K562 (cell line): ENCODE data around the gene GPR4. TPM values are rescaled to one million over a fixed set of nuclear protein-coding genes. Genes with fewer than 3 reads are reported as not detected.

Experiments used
- ARID1B ChIP-seq: fragments of 450-650 bp; IDR thresholded peaks from 2 replicates; pipeline ENCODE4 v1.6.1; 2016; ENCODE audit warnings: antibody characterized with exemption, mild to moderate bottlenecking, inconsistent platforms
- BMI1 ChIP-seq: fragments of 150-350 bp; IDR thresholded peaks from 2 replicates; pipeline ENCODE4 v1.6.1; 2014; ENCODE audit warnings: low read length
- BRD9 ChIP-seq: fragments of 450-650 bp; IDR thresholded peaks from 2 replicates; pipeline ENCODE4 v1.6.1; 2018; ENCODE audit warnings: low read depth; ENCODE audit not compliant: partially characterized antibody
- CREB3L1 ChIP-seq: fragments of 450-650 bp; IDR thresholded peaks from 2 replicates; pipeline ENCODE4 v1.6.1; 2014; ENCODE audit warnings: low read depth, mild to moderate bottlenecking, moderate library complexity, borderline replicate concordance
- ESRRA ChIP-seq: fragments of 450-650 bp; IDR thresholded peaks from 2 replicates; pipeline ENCODE4 v1.6.1; 2014; ENCODE audit warnings: low read depth, mild to moderate bottlenecking, moderate library complexity, borderline replicate concordance
- ETV1 ChIP-seq: fragments of 450-650 bp; conservative IDR thresholded peaks from 2 replicates; pipeline ENCODE4 v1.6.1; 2016; ENCODE audit warnings: missing genetic modification characterization, control low read depth, low read depth, missing compliant biosample characterization
- KDM1A ChIP-seq, 2 experiments: fragments of 450-650 bp; IDR thresholded peaks; 2 replicates each; pipeline ENCODE4 v1.6.1; 2016; ENCODE audit warnings: mild to moderate bottlenecking in 2 of 2
- MLLT1 ChIP-seq, 2 experiments: fragments of 450-650 bp; IDR thresholded peaks; 2 replicates each; pipeline ENCODE4 v1.6.1; 2016
- MNT ChIP-seq, 2 experiments: fragments of 450-650 bp; conservative IDR thresholded peaks; 2 replicates each; pipeline ENCODE4 v1.6.1; 2017; ENCODE audit warnings: mild to moderate bottlenecking in 2 of 2, moderate library complexity in 2 of 2
- NFIC ChIP-seq: fragments of 450-650 bp; IDR thresholded peaks from 2 replicates; pipeline ENCODE4 v1.6.1; 2017; ENCODE audit warnings: mild to moderate bottlenecking, inconsistent platforms
- NFXL1 ChIP-seq: fragments of 450-650 bp; formaldehyde crosslinking; IDR thresholded peaks from 2 replicates; pipeline ENCODE4 v1.4.0; 2021; ENCODE audit warnings: mild to moderate bottlenecking
- NR2C1 ChIP-seq, 2 experiments: fragments of 450-650 bp; IDR thresholded peaks; 2 replicates each; pipeline ENCODE4 v1.6.1; 2017; ENCODE audit warnings: mild to moderate bottlenecking in 2 of 2, antibody characterized with exemption in 1 of 2, inconsistent platforms in 1 of 2, missing compliant biosample characterization in 1 of 2, missing genetic modification characterization in 1 of 2
- NUFIP1 ChIP-seq: fragments of 450-650 bp; IDR thresholded peaks from 2 replicates; pipeline ENCODE4 v1.6.1; 2018; ENCODE audit not compliant: partially characterized antibody
- RBM39 ChIP-seq: fragments of 200-400 bp; formaldehyde crosslinking; optimal IDR thresholded peaks from 2 replicates; pipeline ENCODE3; 2018; ENCODE audit warnings: low read depth, low read length
- TSC22D4 ChIP-seq: fragments of 450-650 bp; IDR thresholded peaks from 2 replicates; pipeline ENCODE4 v1.6.1; 2016; ENCODE audit warnings: missing genetic modification characterization, missing biosample characterization, control low read depth
- YY1 ChIP-seq, 3 experiments: IDR thresholded peaks; 2 replicates each; pipeline ENCODE4 v1.6.1; 2011; ENCODE audit warnings: low read length in 2 of 3, mild to moderate bottlenecking in 2 of 3, moderate library complexity in 2 of 3, borderline replicate concordance in 1 of 3, control low read depth in 1 of 3, low read depth in 1 of 3; ENCODE audit not compliant: insufficient read depth in 3 of 3, insufficient replicate concordance in 2 of 3, control insufficient read depth in 1 of 3, insufficient read length in 1 of 3; ENCODE audit errors: extremely low read depth in 1 of 3
- ZBTB33 ChIP-seq: sonication (generic); formaldehyde crosslinking; IDR thresholded peaks from 2 replicates; pipeline ENCODE4 v1.8.1; 2023; ENCODE audit warnings: mild to moderate bottlenecking, missing genetic modification reagents
- ZNF398 ChIP-seq: fragments of 250-450 bp; sonication (Bioruptor Pico); IDR thresholded peaks from 2 replicates; pipeline ENCODE4 v1.8.0; 2021; ENCODE audit warnings: moderate library complexity, mild to moderate bottlenecking, inconsistent platforms
- ZNF785 ChIP-seq: fragments of 250-450 bp; sonication (Bioruptor Pico); IDR thresholded peaks from 2 replicates; pipeline ENCODE4 v1.4.0; 2020; ENCODE audit warnings: mild to moderate bottlenecking
- polyA plus RNA-seq, 8 experiments: library from polyadenylated mRNA; depleted of rRNA in 4 of 8; stranded (reverse) in 5 of 8; unstranded in 3 of 8; fragments of >200 nt; fragmentation: Nextera tagmentation in 2 of 8; fragmentation: Illumina TruSeq in 1 of 8; extraction: Ambion mirVana in 2 of 8; extraction: Trizol in 1 of 8; gene quantifications; 2 replicates each; pipeline versions ENCODE4 v1.2.1 to v1.2.3, GENCODE V29; 2011 to 2014; ENCODE audit warnings: inconsistent platforms in 1 of 8, missing spikeins in 1 of 8
- total RNA-seq, 7 experiments: library from RNA; depleted of rRNA in 6 of 7; stranded (reverse); fragments of >200 nt in 6 of 7; fragmentation: Illumina TruSeq in 2 of 7; extraction: Trizol in 2 of 7; gene quantifications; 2 replicates each; pipeline versions ENCODE4 v1.2.1 to v1.2.3, GENCODE V29; 2011 to 2021; ENCODE audit warnings: low replicate concordance in 1 of 7

Gene GPR4
- total and polyA plus RNA-seq, 9 of the 15 experiments (the other 6 are each of a cell fraction or from before 2014, with no cell fraction given): 0.03 to 0.09 (median 0.04) TPM; not detected in 5

GRCh38 chr19:45645068-45645630, 43.1 kb upstream of the GPR4 start (continued):
- TF ChIP-seq ZNF398 (CRISPR knock-in tag) (no peak), TSC22D4 (tag) (no peak), ARID1B (no peak), ZNF785 (CRISPR knock-in tag) (no peak), MNT (conservative IDR thresholded peaks at IDR 0.05) (no peak), ETV1 (tag) (no peak), RBM39 (no peak), NFXL1 (no peak), BMI1 (peak; percentile 76), NR2C1 (IDR thresholded peaks at IDR 0.05) (no peak), NR2C1 (tag; IDR thresholded peaks at IDR 0.05) (no peak), NUFIP1 (no peak), CREB3L1 (no peak), YY1 (IDR thresholded peaks at IDR 0.05; ENCODE audit: borderline replicate concordance in 1 of 3, control insufficient read depth in 1 of 3, extremely low read depth in 1 of 3, insufficient read depth in 3 of 3, insufficient read length in 1 of 3, insufficient replicate concordance in 2 of 3, low read depth in 1 of 3, low read length in 2 of 3) (no peak), KDM1A (IDR thresholded peaks at IDR 0.05) (peak; percentile 91 to 96), ZBTB33 (CRISPR knock-in tag) (no peak), ESRRA (0 out of 2 replicates have a peak, but pooled peaks have one; percentile 51), BRD9 (no peak), NFIC (no peak), MLLT1 (IDR thresholded peaks at IDR 0.05) (no peak)
